Vagina (tissue), 2 donors: ENCODE measurements around the gene SERPINH1. TPM values are rescaled to one million over a fixed set of nuclear protein-coding genes. Genes with fewer than 3 reads are reported as not detected.

Experiments
- DNase-seq, 2 donors: peaks; one replicate each; pipeline ENCODE4 v3.0.0-alpha.2; 2017; ENCODE audit errors: extremely low spot score in 2 of 2
- H3K27ac ChIP-seq: fragments of 200-600 bp; sonication (generic); one replicate; pipeline ENCODE4 v1.5.1; 2019
- H3K27me3 ChIP-seq: fragments of 200-600 bp; sonication (generic); one replicate; pipeline ENCODE4 v1.5.1; 2019
- H3K36me3 ChIP-seq, 2 donors: fragments of 200-600 bp; sonication (generic); one replicate each; pipeline ENCODE4 v1.5.1; 2017 to 2019
- H3K4me1 ChIP-seq: fragments of 200-600 bp; sonication (generic); one replicate; pipeline ENCODE4 v1.5.1; 2019
- H3K4me3 ChIP-seq, 2 donors: fragments of 200-600 bp; sonication (generic); 1 replicate in 1 of 2; 2 replicates in 1 of 2; pipeline ENCODE4 v1.5.1; 2016 to 2019
- H3K9me3 ChIP-seq: fragments of 200-600 bp; sonication (generic); one replicate; pipeline ENCODE4 v1.5.1; 2019
- CTCF ChIP-seq, 3 experiments: fragments of 450-650 bp in 2 of 3; fragments of 200-600 bp in 1 of 3; sonication (generic) in 1 of 3; IDR thresholded peaks; one replicate each; pipeline ENCODE4 v1.5.1; 2017 to 2019; ENCODE audit warnings: antibody characterized with exemption in 3 of 3, mild to moderate bottlenecking in 2 of 3, moderate library complexity in 2 of 3
- POLR2A ChIP-seq, 2 donors: fragments of 450-650 bp; IDR thresholded peaks; one replicate each; pipeline ENCODE4 v1.6.1; 2017; ENCODE audit warnings: antibody characterized with exemption in 2 of 2, mild to moderate bottlenecking in 2 of 2, moderate library complexity in 2 of 2
- POLR2AphosphoS5 ChIP-seq, 2 donors: sonication (generic); formaldehyde crosslinking; IDR thresholded peaks; one replicate each; pipeline ENCODE4 v1.9.0; 2017; ENCODE audit warnings: antibody characterized with exemption in 2 of 2, mild to moderate bottlenecking in 2 of 2, low read depth in 1 of 2; ENCODE audit not compliant: insufficient read depth in 1 of 2
- intact Hi-C: fragments of 100-400 bp; cut with DNase I; formaldehyde crosslinking; loops from one replicate; pipeline ENCODE4 v1.15.1; 2023
- total RNA-seq: library from RNA; depleted of rRNA; stranded (reverse); fragments of >200 nt; gene quantifications from one replicate; pipeline ENCODE4 v1.2.3, GENCODE V29; 2016

SERPINH1 gene
- total RNA-seq, 1 donor from 2014 or later = 257 TPM

- H3K36me3 ChIP-seq = peaks cover 0 to 45% of the 10 kb centered on the region in 2 donors
- peak overlapping the region; percentile 99 for H3K27ac ChIP-seq
- peak overlapping the region; percentile 69 to 79 for H3K4me3 ChIP-seq
- DNase-seq = no peak
- peaks cover 90% of the 10 kb centered on the region for H3K4me1 ChIP-seq
- TF ChIP-seq POLR2AphosphoS5 (IDR thresholded peaks at IDR 0.05; ENCODE audit: insufficient read depth in 1 of 2, low read depth in 1 of 2) (peak in 1 of 2 donors; percentile 59), POLR2A (IDR thresholded peaks at IDR 0.05) (no peak), CTCF (IDR thresholded peaks at IDR 0.05) (no peak)
- no peaks in the 10 kb centered on the region for H3K9me3 ChIP-seq
- intact Hi-C loops = no loop called here
- no peaks in the 10 kb centered on the region for H3K27me3 ChIP-seq
Observed at GRCh38 chr11:75565221-75565814, 3.3 kb downstream of the SERPINH1 start.

GRCh38 chr11:75565916-75566762 is 4.1 kb downstream of the SERPINH1 start:
- Histone ChIP-seq H3K4me1 (peaks cover 87% of the 10 kb centered on the region), H3K27ac (peak overlapping the region; percentile 99), H3K4me3 (peak overlapping the region; percentile 69 to 79), H3K36me3 (peaks cover 0 to 53% of the 10 kb centered on the region in 2 donors), H3K9me3 (no peaks in the 10 kb centered on the region), H3K27me3 (no peaks in the 10 kb centered on the region)
- intact Hi-C loops = no loop called here
- TF ChIP-seq POLR2AphosphoS5 (IDR thresholded peaks at IDR 0.05; ENCODE audit: insufficient read depth in 1 of 2, low read depth in 1 of 2) (no peak), POLR2A (IDR thresholded peaks at IDR 0.05) (no peak), CTCF (IDR thresholded peaks at IDR 0.05) (no peak)
- no peak for DNase-seq

DNA sequence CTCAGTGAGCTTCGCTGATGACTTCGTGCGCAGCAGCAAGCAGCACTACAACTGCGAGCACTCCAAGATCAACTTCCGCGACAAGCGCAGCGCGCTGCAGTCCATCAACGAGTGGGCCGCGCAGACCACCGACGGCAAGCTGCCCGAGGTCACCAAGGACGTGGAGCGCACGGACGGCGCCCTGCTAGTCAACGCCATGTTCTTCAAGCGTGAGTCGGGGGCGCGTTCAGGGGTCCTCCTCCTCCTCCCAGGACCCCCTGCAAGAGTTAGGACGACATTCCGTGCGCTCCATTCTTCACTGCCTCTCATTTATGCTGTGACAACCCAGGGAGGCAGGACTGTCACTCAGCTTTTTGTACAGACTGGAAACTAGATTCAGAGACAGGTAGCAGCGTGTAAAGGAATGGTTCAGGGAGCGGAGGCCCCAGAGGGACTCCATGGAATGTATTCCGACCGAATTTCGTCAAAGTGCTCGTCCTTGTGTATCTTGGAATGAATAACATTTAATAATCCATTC is 4.8 kb downstream of the SERPINH1 start:
- DNase-seq = no peak
- Histone ChIP-seq H3K4me3 (no peak overlapping the region), H3K9me3 (no peaks in the 10 kb centered on the region), H3K36me3 (peaks cover 0 to 60% of the 10 kb centered on the region in 2 donors), H3K27me3 (no peaks in the 10 kb centered on the region), H3K27ac (peak overlapping the region; percentile 99), H3K4me1 (peaks cover 80% of the 10 kb centered on the region)
- no peak for TF ChIP-seq POLR2A (IDR thresholded peaks at IDR 0.05)
- TF ChIP-seq POLR2AphosphoS5 (IDR thresholded peaks at IDR 0.05; ENCODE audit: insufficient read depth in 1 of 2, low read depth in 1 of 2) = no peak
- TF ChIP-seq CTCF (IDR thresholded peaks at IDR 0.05) = no peak
- intact Hi-C loops = no loop called here

DNA sequence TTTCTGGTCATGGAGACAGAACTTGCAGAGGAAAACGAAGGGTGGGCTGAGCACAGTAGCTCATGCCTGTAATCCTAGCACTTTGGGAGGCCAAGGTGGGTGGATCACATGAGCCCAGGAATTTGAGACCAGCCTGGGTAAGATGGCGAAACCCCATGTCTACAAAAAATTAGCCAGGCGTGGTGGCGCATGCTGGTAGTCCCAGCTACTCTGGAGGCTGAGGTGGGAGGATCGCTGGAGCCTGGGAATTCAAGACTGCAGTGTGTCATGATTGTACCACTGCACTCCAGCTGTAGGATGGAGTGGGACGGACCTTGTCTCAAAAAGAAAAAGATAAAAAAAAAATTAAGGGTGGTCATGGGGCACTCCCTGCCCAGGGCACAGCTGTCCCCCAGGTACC is 5.9 kb downstream of the SERPINH1 start:
- intact Hi-C loops = no loop called here
- TF ChIP-seq POLR2A (IDR thresholded peaks at IDR 0.05) (no peak), CTCF (IDR thresholded peaks at IDR 0.05) (no peak), POLR2AphosphoS5 (IDR thresholded peaks at IDR 0.05; ENCODE audit: insufficient read depth in 1 of 2, low read depth in 1 of 2) (no peak)
- no peak overlapping the region for H3K4me3 ChIP-seq
- H3K4me1 ChIP-seq = peaks cover 79% of the 10 kb centered on the region
- H3K9me3 ChIP-seq = no peaks in the 10 kb centered on the region
- peak overlapping the region; percentile 99 for H3K27ac ChIP-seq
- H3K27me3 ChIP-seq = no peaks in the 10 kb centered on the region
- H3K36me3 ChIP-seq = peaks cover 0 to 72% of the 10 kb centered on the region in 2 donors
- DNase-seq = no peak
